IMR-90 (cell line): ENCODE results near the gene PKD1L1. TPM values are rescaled to one million over a fixed set of nuclear protein-coding genes. Genes with fewer than 3 reads are reported as not detected.

ENCODE experiments used
- ATAC-seq: fragments of 200-7000 bp; cut with Tn5 transposase; 2 replicates; pipeline ENCODE4 v1.9.1; 2020; ENCODE audit warnings: low read depth, mild to moderate bottlenecking, moderate library complexity
- BruUV-seq: library from RNA; stranded (reverse); fragments of 400-500 nt; replicated peaks from 2 replicates; lab custom pipeline; 2021; lab: Mats Ljungman, UMichigan
- CTCF ChIA-PET: fragments of 300-600 bp; formaldehyde crosslinking; extraction: SDS; loops from one replicate; lab custom pipeline; 2021; ENCODE audit warnings: antibody characterized with exemption; lab: Yijun Ruan, JAX
- POLR2A ChIA-PET: fragments of 300-600 bp; sonication (Branson Sonifier 250); formaldehyde crosslinking; loops from one replicate; lab custom pipeline; 2022; ENCODE audit warnings: antibody characterized with exemption; ENCODE audit not compliant: unreplicated experiment; lab: Charles Lee
- DNase-seq: peaks from one replicate; pipeline ENCODE4 v3.0.0; 2013
- H2AFZ ChIP-seq: replicated peaks from 2 replicates; pipeline ENCODE3; 2013; ENCODE audit warnings: low read length, mild to moderate bottlenecking; ENCODE audit not compliant: poor library complexity
- H2AK5ac ChIP-seq: 2 replicates; pipeline ENCODE4 v1.6.1; 2013; ENCODE audit warnings: low read depth, low read length, inconsistent platforms
- H2AK9ac ChIP-seq: replicated peaks from 2 replicates; pipeline ENCODE3; 2013; ENCODE audit warnings: mild to moderate bottlenecking, low read depth, low read length, moderate library complexity; ENCODE audit not compliant: poor library complexity
- H2BK120ac ChIP-seq: 2 replicates; pipeline ENCODE4 v1.6.1; 2013; ENCODE audit warnings: low read depth, low read length, inconsistent platforms
- H2BK15ac ChIP-seq: 3 replicates; pipeline ENCODE4 v1.6.1; 2013; ENCODE audit warnings: low read depth, low read length, inconsistent platforms
- H2BK20ac ChIP-seq: 2 replicates; pipeline ENCODE4 v1.6.1; 2013; ENCODE audit warnings: low read depth, mild to moderate bottlenecking, inconsistent platforms, low read length, moderate library complexity
- H2BK5ac ChIP-seq: 2 replicates; pipeline ENCODE4 v1.6.1; 2013; ENCODE audit warnings: mild to moderate bottlenecking, low read depth, low read length, inconsistent platforms; ENCODE audit not compliant: poor library complexity, severe bottlenecking
- H3K14ac ChIP-seq: replicated peaks from 2 replicates; pipeline ENCODE4 v1.6.1; 2013; ENCODE audit warnings: low read depth, low read length, inconsistent platforms
- H3K18ac ChIP-seq: 2 replicates; pipeline ENCODE4 v1.6.1; 2013; ENCODE audit warnings: low read depth, low read length, control low read depth
- H3K23ac ChIP-seq: 2 replicates; pipeline ENCODE4 v1.6.1; 2013; ENCODE audit warnings: low read depth, low read length, inconsistent platforms
- H3K27ac ChIP-seq: 2 replicates; pipeline ENCODE4 v1.5.1; 2013; ENCODE audit warnings: mild to moderate bottlenecking, control low read depth, low read length; ENCODE audit not compliant: insufficient read depth
- H3K27me3 ChIP-seq: 2 replicates; pipeline ENCODE4 v1.6.1; 2013; ENCODE audit warnings: low read length; ENCODE audit not compliant: control insufficient read depth, insufficient read depth
- H3K36me3 ChIP-seq: 2 replicates; pipeline ENCODE4 v1.6.1; 2013; ENCODE audit warnings: low read length, mixed read lengths; ENCODE audit not compliant: control insufficient read depth, insufficient read depth
- H3K4ac ChIP-seq: 2 replicates; pipeline ENCODE4 v1.6.1; 2013; ENCODE audit warnings: low read depth, low read length, inconsistent platforms
- H3K4me1 ChIP-seq: 2 replicates; pipeline ENCODE4 v1.6.1; 2013; ENCODE audit warnings: low read length, mixed read lengths; ENCODE audit not compliant: control insufficient read depth, insufficient read depth
- H3K4me2 ChIP-seq: 2 replicates; pipeline ENCODE4 v1.6.1; 2013; ENCODE audit warnings: low read depth, mild to moderate bottlenecking, control low read depth, low read length, moderate library complexity
- H3K4me3 ChIP-seq: 2 replicates; pipeline ENCODE4 v1.5.1; 2013; ENCODE audit warnings: low read depth, mild to moderate bottlenecking, control low read depth, low read length, moderate library complexity; ENCODE audit not compliant: insufficient read depth
- H3K56ac ChIP-seq: 2 replicates; pipeline ENCODE4 v1.6.1; 2013; ENCODE audit warnings: low read length, inconsistent platforms; ENCODE audit not compliant: insufficient read depth; ENCODE audit errors: extremely low read depth
- H3K79me1 ChIP-seq, 2 experiments: 2 replicates each; pipeline ENCODE4 v1.6.1; 2013; ENCODE audit warnings: low read length in 2 of 2, inconsistent platforms in 1 of 2, low read depth in 1 of 2
- H3K9ac ChIP-seq: 2 replicates; pipeline ENCODE4 v1.6.1; 2013; ENCODE audit warnings: low read depth, low read length, control low read depth
- H3K9me1 ChIP-seq: 2 replicates; pipeline ENCODE4 v1.6.1; 2013; ENCODE audit warnings: low read length, inconsistent platforms; ENCODE audit not compliant: insufficient read depth
- H3K9me3 ChIP-seq: 2 replicates; pipeline ENCODE4 v1.6.1; 2013; ENCODE audit warnings: low read length; ENCODE audit not compliant: control insufficient read depth, insufficient read depth
- H4K20me1 ChIP-seq: 2 replicates; pipeline ENCODE4 v1.6.1; 2013; ENCODE audit warnings: low read length, inconsistent platforms; ENCODE audit not compliant: insufficient read depth
- H4K5ac ChIP-seq: 2 replicates; pipeline ENCODE4 v1.6.1; 2013; ENCODE audit warnings: mild to moderate bottlenecking, low read depth, low read length, control low read depth
- H4K8ac ChIP-seq, 2 experiments: 2 replicates each; pipeline ENCODE4 v1.6.1; 2013; ENCODE audit warnings: low read depth in 2 of 2, low read length in 2 of 2, control low read depth in 1 of 2, inconsistent platforms in 1 of 2
- H4K91ac ChIP-seq: 2 replicates; pipeline ENCODE4 v1.6.1; 2013; ENCODE audit warnings: low read depth, low read length, inconsistent platforms; ENCODE audit not compliant: insufficient read depth
- BHLHE40 ChIP-seq: fragments of 150-350 bp; IDR thresholded peaks from 2 replicates; pipeline ENCODE4 v1.6.1; 2016; ENCODE audit warnings: mild to moderate bottlenecking, low read depth, low read length
- CEBPB ChIP-seq: IDR thresholded peaks from 2 replicates; pipeline ENCODE4 v1.6.1; 2012; ENCODE audit warnings: low read depth, low read length, improper control_type of control experiment
- CHD1 ChIP-seq: IDR thresholded peaks from 2 replicates; pipeline ENCODE4 v1.6.1; 2012; ENCODE audit warnings: low read depth, low read length, improper control_type of control experiment
- ELK1 ChIP-seq: fragments of 150-350 bp; IDR thresholded peaks from 2 replicates; pipeline ENCODE4 v1.6.1; 2016; ENCODE audit warnings: low read depth, mild to moderate bottlenecking, low read length, moderate library complexity, borderline replicate concordance
- FOS ChIP-seq: fragments of 150-350 bp; IDR thresholded peaks from 2 replicates; pipeline ENCODE4 v1.6.1; 2016; ENCODE audit warnings: low read depth, low read length
- MAFK ChIP-seq: IDR thresholded peaks from 2 replicates; pipeline ENCODE4 v1.6.1; 2012; ENCODE audit warnings: low read depth, low read length, improper control_type of control experiment
- MAZ ChIP-seq: IDR thresholded peaks from 2 replicates; pipeline ENCODE4 v1.6.1; 2012; ENCODE audit warnings: low read depth, mild to moderate bottlenecking, low read length, improper control_type of control experiment, moderate library complexity, borderline replicate concordance
- MXI1 ChIP-seq: IDR thresholded peaks from 2 replicates; pipeline ENCODE4 v1.6.1; 2012; ENCODE audit warnings: low read depth, mild to moderate bottlenecking, low read length, moderate library complexity, borderline replicate concordance
- NFE2L2 ChIP-seq: fragments of 150-350 bp; IDR thresholded peaks from 2 replicates; pipeline ENCODE4 v1.6.1; 2016; ENCODE audit warnings: low read depth, mild to moderate bottlenecking, low read length
- POLR2A ChIP-seq: IDR thresholded peaks from 2 replicates; pipeline ENCODE4 v1.6.1; 2012; ENCODE audit warnings: mild to moderate bottlenecking, low read depth, low read length
- RAD21 ChIP-seq: IDR thresholded peaks from 2 replicates; pipeline ENCODE4 v1.6.1; 2012; ENCODE audit warnings: low read length, improper control_type of control experiment
- RCOR1 ChIP-seq: IDR thresholded peaks from 2 replicates; pipeline ENCODE4 v1.6.1; 2012; ENCODE audit warnings: mild to moderate bottlenecking, low read length, improper control_type of control experiment; ENCODE audit not compliant: insufficient replicate concordance
- RFX5 ChIP-seq: IDR thresholded peaks from 2 replicates; pipeline ENCODE4 v1.8.0; 2012; ENCODE audit warnings: low read depth, mild to moderate bottlenecking, low read length, moderate library complexity
- SMC3 ChIP-seq: fragments of 150-350 bp; IDR thresholded peaks from 2 replicates; pipeline ENCODE4 v1.6.1; 2016; ENCODE audit warnings: low read depth, mild to moderate bottlenecking, antibody characterized with exemption, low read length, moderate library complexity
- WGBS, 2 experiments: methylation state at CpG; one replicate each; pipeline versions ENCODE4 v1.1.5 to v1.1.7; 2013; ENCODE audit warnings: missing lambda C conversion rate in 2 of 2; ENCODE audit not compliant: insufficient read length in 1 of 2; ENCODE audit errors: extremely low coverage in 2 of 2; 5-methylcytosine and 5-hydroxymethylcytosine counted together
- dilution Hi-C: fragments of 300-500 bp; cut with HindIII; formaldehyde crosslinking; loops from one replicate; pipeline ENCODE4 v1.14.3; 2018; ENCODE audit warnings: low sequenced_read_pairs; ENCODE audit not compliant: unreplicated experiment
- in situ Hi-C: fragments of 300-500 bp; cut with MboI; formaldehyde crosslinking; loops from 3 replicates; pipeline ENCODE4 v1.14.3; 2019; ENCODE audit warnings: low sequenced_read_pairs, inconsistent platforms, mixed read lengths
- intact Hi-C: fragments of 100-400 bp; cut with micrococcal nuclease; formaldehyde crosslinking; loops from 2 replicates; pipeline ENCODE4 v1.10.0; 2022
- polyA plus RNA-seq, 3 experiments: library from polyadenylated mRNA; depleted of rRNA; stranded (reverse); fragments of >200 nt; gene quantifications; 2 replicates each; pipeline ENCODE4 v1.2.3, GENCODE V29; 2012; ENCODE audit warnings: low replicate concordance in 1 of 3
- total RNA-seq: library from RNA; depleted of rRNA; stranded (reverse); fragments of >200 nt; gene quantifications from 2 replicates; pipeline ENCODE4 v1.2.3, GENCODE V29; 2012
- TF ChIP-seq, protein P1 (sequence below): fragments of 150-350 bp; IDR thresholded peaks from 2 replicates; pipeline ENCODE4 v1.6.1; 2017; ENCODE audit warnings: mild to moderate bottlenecking, antibody characterized with exemption, low read length, low read depth

PKD1L1 gene
- total and polyA plus RNA-seq, 2 of the 4 experiments (the other 2 are of a cell fraction) = under 0.01 to 0.15 TPM

DNA sequence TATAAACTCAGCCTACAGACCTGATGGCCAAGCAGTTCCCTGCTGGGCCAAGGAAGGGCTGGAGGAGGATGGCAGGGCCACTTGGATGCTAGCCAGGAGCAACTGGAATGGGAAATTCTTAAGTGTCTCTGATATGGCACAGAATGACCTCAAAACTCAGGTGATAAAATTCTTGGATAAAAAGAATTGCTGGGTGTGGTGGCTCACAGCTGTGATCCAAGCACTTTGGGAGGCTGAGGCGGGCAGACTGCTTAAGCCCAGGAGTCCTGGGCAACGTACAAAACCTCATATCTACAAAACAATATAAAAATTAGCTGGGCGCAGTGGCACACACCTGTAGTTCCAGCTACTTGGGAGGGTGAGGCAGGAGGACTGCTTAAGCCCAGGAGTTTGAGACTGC is 14.0 kb upstream of the PKD1L1 start:
- no CpG with 5 or more reads among the region's 3 CpGs for WGBS, 2 experiments
- Histone ChIP-seq H2BK20ac (no peak overlapping the region), H2AFZ (no peak overlapping the region), H4K20me1 (no peaks in the 10 kb centered on the region), H3K4me2 (no peak overlapping the region), H3K18ac (no peak overlapping the region), H3K4me3 (no peak overlapping the region), H3K9ac (no peak overlapping the region), H3K79me1 (peaks cover 12% of the 10 kb centered on the region in 2 experiments), H4K8ac (no peak overlapping the region), H3K14ac (no peak overlapping the region), H3K9me1 (peaks cover 15% of the 10 kb centered on the region), H3K9me3 (no peaks in the 10 kb centered on the region), H3K27ac (no peak overlapping the region), H2AK5ac (no peak overlapping the region), H3K23ac (no peak overlapping the region), H4K91ac (no peak overlapping the region), H3K4me1 (no peaks in the 10 kb centered on the region), H2BK120ac (no peak overlapping the region), H2BK5ac (no peak overlapping the region), H3K27me3 (no peaks in the 10 kb centered on the region), H2BK15ac (no peak overlapping the region), H3K36me3 (peaks cover 47% of the 10 kb centered on the region), H4K5ac (no peak overlapping the region), H3K56ac (no peak overlapping the region), H2AK9ac (no peak overlapping the region), H3K4ac (no peak overlapping the region)
- intact Hi-C loops (loop anchor here (2.0 kb wide), 1 partner anchor 33 kb away; no protein-coding TSS in a partner anchor), dilution Hi-C loops (no loop called here), in situ Hi-C loops (no loop called here)
- POLR2A ChIA-PET = no interaction called here
- DNase-seq (no peak), ATAC-seq (no peak)
- CTCF ChIA-PET = no interaction called here
- TF ChIP-seq, protein P1, sequence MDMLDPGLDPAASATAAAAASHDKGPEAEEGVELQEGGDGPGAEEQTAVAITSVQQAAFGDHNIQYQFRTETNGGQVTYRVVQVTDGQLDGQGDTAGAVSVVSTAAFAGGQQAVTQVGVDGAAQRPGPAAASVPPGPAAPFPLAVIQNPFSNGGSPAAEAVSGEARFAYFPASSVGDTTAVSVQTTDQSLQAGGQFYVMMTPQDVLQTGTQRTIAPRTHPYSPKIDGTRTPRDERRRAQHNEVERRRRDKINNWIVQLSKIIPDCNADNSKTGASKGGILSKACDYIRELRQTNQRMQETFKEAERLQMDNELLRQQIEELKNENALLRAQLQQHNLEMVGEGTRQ = no peak
- TF ChIP-seq RAD21 (no peak), RCOR1 (no peak), MAZ (no peak), SMC3 (no peak), NFE2L2 (no peak), POLR2A (no peak), RFX5 (no peak), BHLHE40 (no peak), MAFK (no peak), ELK1 (no peak), CEBPB (no peak), FOS (no peak), CHD1 (no peak), MXI1 (no peak)
- no TSS peak for BruUV-seq
